ENCODE results near the gene PRSS21. TPM values are rescaled to one million over a fixed set of nuclear protein-coding genes. Genes with fewer than 3 reads are reported as not detected.

PRSS21 gene
- total RNA-seq, 1 experiment from 2014 or later, result not detected

- CTCF ChIA-PET, result interaction anchor here (0.6 to 2.0 kb wide), 10 partner anchors 19 to 1337 kb away, joined by 4 to 64 read pairs (median 6); partner anchors contain the start of genes FLYWCH2 and PRSS22
- H3K4me3 Mint-ChIP-seq (ENCODE audit: low read depth, unreplicated experiment), result no peak overlapping the region
- H3K9me3 Mint-ChIP-seq (ENCODE audit: low read depth, unreplicated experiment), result no peaks in the 10 kb centered on the region
- no peak for DNase-seq
- no peak for TF ChIP-seq CTCF (IDR thresholded peaks at IDR 0.05; ENCODE audit: unreplicated experiment)
- peak overlapping the region; percentile 18 for H3K27ac Mint-ChIP-seq (ENCODE audit: unreplicated experiment)
- peaks cover 34% of the 10 kb centered on the region for H3K36me3 Mint-ChIP-seq (ENCODE audit: insufficient read depth, unreplicated experiment)
- BruUV-seq (replicated peaks), result no TSS peak
- intact Hi-C loops (cut with micrococcal nuclease; ENCODE audit: unreplicated experiment), result loop anchor here (1.0 to 5.0 kb wide), 2 partner anchors 28 to 63 kb away; partner anchors contain the start of gene ELOB
- no peaks in the 10 kb centered on the region for H3K27me3 Mint-ChIP-seq (ENCODE audit: unreplicated experiment)
- peaks cover 49% of the 10 kb centered on the region for H3K4me1 Mint-ChIP-seq (ENCODE audit: low read depth, unreplicated experiment)
These were observed 22.8 kb downstream of the PRSS21 start for GRCh38 chr16:2839650-2840450.

GRCh38 chr16:2840914-2841313 lies 23.9 kb downstream of the PRSS21 start:
- no peak for DNase-seq
- intact Hi-C loops (cut with micrococcal nuclease; ENCODE audit: unreplicated experiment), result no loop called here
- Mint-ChIP-seq H3K27ac (ENCODE audit: unreplicated experiment) (no peak overlapping the region), H3K4me1 (ENCODE audit: low read depth, unreplicated experiment) (peaks cover 50% of the 10 kb centered on the region), H3K9me3 (ENCODE audit: low read depth, unreplicated experiment) (no peaks in the 10 kb centered on the region), H3K27me3 (ENCODE audit: unreplicated experiment) (no peaks in the 10 kb centered on the region), H3K4me3 (ENCODE audit: low read depth, unreplicated experiment) (no peak overlapping the region), H3K36me3 (ENCODE audit: insufficient read depth, unreplicated experiment) (peaks cover 30% of the 10 kb centered on the region)
- CTCF ChIA-PET, result no interaction called here
- no TSS peak for BruUV-seq (replicated peaks)
- no peak for TF ChIP-seq CTCF (IDR thresholded peaks at IDR 0.05; ENCODE audit: unreplicated experiment)

- BruUV-seq (replicated peaks), result no TSS peak
- Mint-ChIP-seq H3K27ac (ENCODE audit: unreplicated experiment) (no peak overlapping the region), H3K27me3 (ENCODE audit: unreplicated experiment) (no peaks in the 10 kb centered on the region), H3K4me3 (ENCODE audit: low read depth, unreplicated experiment) (no peak overlapping the region), H3K9me3 (ENCODE audit: low read depth, unreplicated experiment) (no peaks in the 10 kb centered on the region), H3K36me3 (ENCODE audit: insufficient read depth, unreplicated experiment) (peaks cover 26% of the 10 kb centered on the region), H3K4me1 (ENCODE audit: low read depth, unreplicated experiment) (peaks cover 50% of the 10 kb centered on the region)
- CTCF ChIA-PET, result no interaction called here
- no peak for DNase-seq
- no peak for TF ChIP-seq CTCF (IDR thresholded peaks at IDR 0.05; ENCODE audit: unreplicated experiment)
- intact Hi-C loops (cut with micrococcal nuclease; ENCODE audit: unreplicated experiment), result no loop called here
These were observed 24.7 kb downstream of the PRSS21 start for GRCh38 chr16:2841606-2842339.

- peak; percentile 33 for TF ChIP-seq CTCF (IDR thresholded peaks at IDR 0.05; ENCODE audit: unreplicated experiment)
- DNase-seq, result no peak
- BruUV-seq (replicated peaks), result no TSS peak
- no peaks in the 10 kb centered on the region for H3K27me3 Mint-ChIP-seq (ENCODE audit: unreplicated experiment)
- peaks cover 50% of the 10 kb centered on the region for H3K4me1 Mint-ChIP-seq (ENCODE audit: low read depth, unreplicated experiment)
- CTCF ChIA-PET, result interaction anchor here (0.9 kb wide), 1 partner anchor 14 kb away, joined by 4 read pairs; no protein-coding TSS in a partner anchor
- intact Hi-C loops (cut with micrococcal nuclease; ENCODE audit: unreplicated experiment), result no loop called here
- H3K4me3 Mint-ChIP-seq (ENCODE audit: low read depth, unreplicated experiment), result no peak overlapping the region
- no peak overlapping the region for H3K27ac Mint-ChIP-seq (ENCODE audit: unreplicated experiment)
- H3K9me3 Mint-ChIP-seq (ENCODE audit: low read depth, unreplicated experiment), result no peaks in the 10 kb centered on the region
- peaks cover 25% of the 10 kb centered on the region for H3K36me3 Mint-ChIP-seq (ENCODE audit: insufficient read depth, unreplicated experiment)
These were observed 25.4 kb downstream of the PRSS21 start for GRCh38 chr16:2842340-2843000.

Measured in Calu3 (cell line).